CD4-positive, alpha-beta T cell treated with Interleukin-12 subunit alpha and Interleukin-12 subunit beta, for 1 hour (primary cell): Measurements from ENCODE around the gene SMIM44.

Experiments used
- DNase-seq: peaks from one replicate; pipeline ENCODE4 v3.0.0-alpha.2; 2020

The SMIM44 gene

DNA sequence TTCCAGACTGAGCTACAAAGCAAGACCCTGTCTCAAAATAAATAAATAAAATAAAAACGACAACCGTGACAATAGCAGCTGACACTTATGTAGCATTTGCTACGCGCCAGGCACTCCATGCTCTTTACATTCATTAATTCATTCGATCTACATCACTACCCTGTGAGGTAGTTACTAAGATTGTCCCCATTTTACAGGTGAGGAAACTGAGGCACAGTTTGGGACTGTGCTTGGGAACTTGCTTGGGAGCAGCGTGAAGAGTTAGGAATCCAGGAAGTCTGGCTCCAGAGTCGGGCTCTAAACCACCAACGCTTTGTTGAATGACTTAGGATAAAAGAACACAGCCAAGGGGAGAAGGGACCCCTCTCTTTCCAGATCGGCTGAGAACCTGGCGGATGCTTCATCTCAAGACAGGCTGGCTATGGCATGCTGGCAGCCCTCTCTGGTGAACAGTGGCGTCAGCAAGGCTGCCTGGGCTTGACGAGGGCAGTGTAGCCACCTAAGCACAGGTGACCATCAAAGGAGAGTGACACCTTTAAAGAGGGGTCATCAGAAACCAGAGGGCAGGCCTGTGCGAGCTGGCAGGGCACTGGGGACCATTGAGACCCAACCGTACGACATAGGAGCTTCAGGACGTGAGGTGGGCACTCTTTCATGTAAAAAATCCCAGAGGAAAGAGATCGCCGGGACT is 16.6 kb upstream of the SMIM44 start:
- DNase-seq: no peak

DNA sequence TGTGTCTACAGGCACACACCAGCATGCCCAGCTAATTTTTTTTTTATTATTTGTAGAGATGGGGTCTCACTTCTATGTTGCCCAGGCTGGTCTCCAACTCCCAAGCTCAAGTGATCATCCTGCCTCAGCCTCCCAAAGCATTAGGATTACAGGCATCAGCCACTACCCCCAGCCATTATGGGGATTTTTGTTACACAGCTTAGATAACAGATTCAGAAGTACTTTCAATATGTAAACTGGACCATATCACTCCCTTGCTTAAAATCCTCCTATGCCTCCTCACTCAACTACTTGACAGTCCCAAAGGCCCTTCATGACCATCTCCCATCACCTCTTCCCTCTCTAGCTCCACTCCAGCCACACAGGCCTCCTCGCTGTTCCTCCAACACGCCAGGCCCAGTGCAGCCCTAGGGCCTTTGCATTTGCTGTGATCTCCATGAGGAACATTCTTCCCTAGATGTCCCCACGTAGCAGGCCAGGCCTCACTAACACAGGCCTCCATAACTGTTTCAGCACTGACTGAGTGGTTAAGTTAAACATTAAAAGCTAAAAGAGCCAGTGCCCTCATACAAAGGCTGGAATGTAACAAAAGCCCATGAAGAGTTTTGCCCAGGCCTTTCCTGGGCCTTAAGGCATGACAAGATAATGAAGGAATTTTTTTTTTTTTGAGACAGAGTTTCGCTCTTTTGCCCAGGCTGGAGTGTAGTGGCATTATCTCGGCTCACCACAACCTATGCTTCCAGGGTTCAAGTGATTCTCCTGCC is 14.7 kb upstream of the SMIM44 start:
- no peak for DNase-seq

DNA sequence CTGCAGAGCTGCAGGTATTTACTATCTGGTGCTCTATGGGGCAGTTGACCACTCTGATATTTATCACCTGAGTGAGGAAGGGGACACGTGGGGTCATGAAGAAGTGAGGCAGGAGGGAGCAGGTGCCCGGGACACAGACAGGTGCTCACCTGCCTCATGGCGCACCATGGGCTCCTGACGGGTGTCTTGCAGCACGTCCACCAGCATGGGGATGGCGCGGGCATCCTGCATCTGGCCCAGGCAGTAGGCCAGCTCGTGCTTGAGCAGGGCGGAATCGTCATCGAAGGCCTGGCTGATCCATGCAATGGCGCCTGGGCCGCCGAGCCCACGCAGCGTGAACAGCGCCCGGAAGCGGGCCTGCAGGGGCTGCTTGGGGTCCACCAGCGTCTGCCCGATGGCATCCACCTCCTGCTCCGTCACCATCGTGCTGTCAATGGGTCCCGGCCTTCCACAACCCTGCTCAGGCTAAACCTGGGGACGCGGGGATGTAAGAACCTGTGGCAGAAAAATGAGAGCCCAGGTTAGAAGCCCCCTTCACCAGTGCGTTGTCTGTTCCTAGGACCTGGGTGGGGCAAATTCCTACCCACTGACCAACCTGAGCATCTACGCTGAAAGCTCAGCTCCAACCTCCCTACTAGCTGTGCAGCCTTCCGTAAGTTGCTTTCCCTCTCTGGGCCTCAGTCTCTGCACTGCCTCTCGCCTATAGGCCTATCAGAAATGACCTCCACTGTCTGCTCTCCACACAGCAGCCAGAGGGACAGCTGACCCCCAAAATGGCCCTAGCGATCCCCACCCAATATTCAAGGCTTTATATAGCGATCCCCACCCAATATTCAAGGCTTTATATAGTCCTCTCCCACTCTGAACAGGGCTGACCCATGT is 13.4 kb upstream of the SMIM44 start:
- no peak for DNase-seq

DNA sequence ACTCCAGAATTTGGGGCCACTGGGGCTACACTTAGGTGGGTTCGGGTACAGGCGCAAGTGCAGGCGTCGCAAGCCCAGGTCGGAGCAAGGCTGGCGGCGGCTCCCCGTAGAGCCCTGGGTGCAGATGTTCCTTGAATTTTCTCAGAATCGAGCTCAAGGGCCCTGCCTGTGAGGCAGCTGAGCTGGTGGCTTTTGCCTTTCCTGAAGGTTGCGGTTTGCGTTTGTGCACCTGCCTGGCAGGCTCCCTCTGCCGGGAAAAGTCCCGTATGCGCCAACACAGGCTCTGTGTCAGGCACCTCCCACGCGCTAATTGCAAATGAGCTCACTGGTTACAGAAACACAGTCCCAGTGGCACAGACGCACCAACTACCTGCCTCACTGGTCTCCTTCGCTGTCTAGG is 11.3 kb upstream of the SMIM44 start:
- DNase-seq: peak; percentile 60

DNA sequence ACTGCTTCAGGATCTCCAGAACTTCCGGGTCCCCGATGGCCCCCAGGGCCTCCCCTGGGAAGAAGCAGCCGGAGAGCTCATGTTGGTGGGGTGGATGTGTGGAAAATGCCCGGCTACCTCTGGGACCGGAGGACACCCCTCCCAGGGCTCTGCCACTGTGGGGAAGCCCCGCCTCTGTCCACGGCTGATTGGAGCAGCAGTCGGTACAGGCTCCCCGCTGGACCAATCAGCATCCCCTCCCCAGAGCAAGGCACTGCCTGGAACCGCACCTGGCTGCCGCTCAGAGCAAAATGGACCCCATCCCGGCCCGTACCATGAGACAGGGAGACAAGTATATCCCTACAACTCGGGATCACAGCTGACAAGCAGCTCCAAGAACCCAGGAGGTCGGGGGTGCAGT is 10.8 kb upstream of the SMIM44 start:
- DNase-seq: peak; percentile 35

- no peak for DNase-seq
Observed at GRCh38 chr19:3493651-3494050, 10.4 kb upstream of the SMIM44 start.

- no peak for DNase-seq
Observed at GRCh38 chr19:3492919-3493318, 9.7 kb upstream of the SMIM44 start.

- no peak for DNase-seq
Observed at GRCh38 chr19:3492131-3492839, 9.0 kb upstream of the SMIM44 start.

- DNase-seq: no peak
Observed at GRCh38 chr19:3491396-3492119, 8.3 kb upstream of the SMIM44 start.

DNA sequence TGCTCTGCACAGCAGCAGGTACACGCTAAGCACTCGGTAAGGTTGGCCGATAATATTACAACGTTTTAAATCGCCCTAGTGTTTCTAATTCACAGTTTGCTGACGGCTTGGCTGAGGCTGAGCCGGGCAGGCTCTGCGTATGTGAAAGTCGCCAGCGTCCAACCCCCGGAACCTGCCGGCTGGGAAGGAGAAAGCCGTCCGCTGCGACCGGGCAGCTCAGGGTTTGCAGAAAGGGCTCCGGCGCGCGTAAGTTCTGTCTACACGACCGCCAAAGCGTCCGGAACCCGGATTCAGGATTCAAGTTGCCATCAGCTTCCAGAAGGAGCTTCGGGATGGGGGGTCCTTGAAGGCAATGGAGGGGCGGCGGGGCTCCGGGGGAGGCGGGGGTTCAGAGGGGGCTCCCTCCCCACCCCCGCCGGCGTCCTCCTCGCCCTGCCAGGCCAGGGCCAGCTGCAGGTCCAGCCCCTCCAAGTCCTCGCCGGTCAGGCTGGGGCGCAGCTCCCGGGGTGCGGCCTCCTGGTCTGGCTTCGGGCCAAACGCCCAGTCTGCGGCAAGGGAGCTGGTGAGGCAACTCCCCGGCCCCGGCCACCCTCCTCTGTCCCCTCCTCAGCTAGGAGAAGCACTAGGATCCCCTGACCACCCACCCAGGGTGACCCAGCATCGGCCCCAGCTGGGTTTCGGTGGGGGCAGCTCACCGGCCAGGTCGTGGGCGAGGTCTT is 575 bp downstream of the SMIM44 start:
- no peak for DNase-seq

GRCh38 chr19:3481241-3482090 is 1.8 kb downstream of the SMIM44 start:
- DNase-seq: no peak

DNA sequence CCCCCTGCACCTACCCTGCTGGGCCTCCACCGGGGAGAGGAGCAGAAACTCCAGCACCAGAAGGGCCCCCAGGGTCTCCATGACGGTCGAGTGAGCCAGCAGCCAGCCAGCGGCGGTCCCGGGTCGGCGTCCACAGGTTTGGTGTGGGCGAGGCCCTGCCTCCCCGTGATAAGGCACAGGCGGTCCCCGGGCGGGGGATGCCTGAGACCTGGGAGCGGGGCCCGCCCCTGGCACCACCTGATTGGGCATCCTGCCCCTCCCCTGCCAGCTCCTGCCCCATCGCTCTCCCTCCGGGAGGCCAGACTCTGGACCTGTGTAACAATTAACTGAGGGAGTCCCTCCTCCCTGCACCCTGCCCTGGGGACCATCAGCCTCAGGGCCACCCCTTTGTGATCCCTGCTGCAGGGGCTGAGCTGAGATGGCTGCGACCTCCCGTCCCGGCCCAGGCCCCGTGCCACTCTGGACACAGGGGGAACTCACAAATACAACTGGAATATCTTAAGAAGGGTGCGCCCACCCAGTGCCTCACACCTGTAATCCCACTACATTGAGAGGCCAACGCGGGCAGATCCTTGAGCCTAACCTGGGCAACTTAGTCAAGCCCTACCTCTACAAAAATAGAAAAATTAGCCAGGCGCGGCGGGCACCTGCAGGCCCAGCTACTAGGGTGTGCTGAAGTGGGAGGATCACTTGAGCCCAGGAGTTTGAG is 2.7 kb downstream of the SMIM44 start, which contains the start of gene SMIM24:
Gene SMIM24, minus strand, starts transcription at position 143 of the 709 bp plus-strand sequence. Its CDS starts 62 bp downstream, at position 81.
- no peak for DNase-seq

- peak; percentile 35 for DNase-seq
Observed at GRCh38 chr19:3479834-3480215, 3.4 kb downstream of the SMIM44 start.

- DNase-seq: peak; percentile 71
Observed at GRCh38 chr19:3479177-3479833, 3.9 kb downstream of the SMIM44 start.

DNA sequence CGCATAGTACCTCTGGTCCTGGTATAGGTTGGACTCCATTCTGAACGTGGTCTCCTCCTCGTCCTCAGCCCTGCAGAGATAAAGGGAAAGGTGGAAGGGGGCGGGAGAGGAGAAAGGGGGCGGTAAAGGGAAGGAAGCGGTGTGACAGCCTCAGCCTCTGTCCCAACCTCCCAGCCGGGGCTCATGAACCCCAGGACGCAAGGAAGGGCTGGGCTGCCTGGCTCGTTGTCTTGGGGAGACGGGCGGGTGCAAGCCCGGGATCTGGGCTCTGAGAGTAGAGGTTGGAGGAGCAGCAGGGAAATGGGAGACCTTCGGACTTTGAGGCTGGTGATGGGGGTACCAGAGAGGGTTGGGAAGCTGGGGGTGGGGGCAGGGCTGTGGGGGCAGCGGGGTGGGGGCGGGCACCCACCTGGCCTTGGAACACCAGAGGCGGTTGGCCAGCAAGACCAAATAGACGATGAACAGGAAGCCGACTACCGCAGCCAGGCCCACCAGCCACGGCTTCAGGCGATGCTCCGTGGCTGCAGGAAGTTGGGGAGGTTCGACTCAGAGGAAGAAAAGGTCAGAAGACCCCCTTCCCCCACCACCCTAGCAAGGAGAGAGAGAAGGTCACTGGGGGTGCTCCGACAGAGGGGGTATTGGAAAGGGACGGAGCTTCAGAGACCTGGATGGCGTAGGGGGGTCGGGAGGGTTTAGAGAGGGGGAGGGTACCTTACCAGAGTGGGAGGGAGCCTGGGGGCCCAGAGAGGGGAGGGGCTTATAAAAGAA is 4.6 kb downstream of the SMIM44 start:
- no peak for DNase-seq

- no peak for DNase-seq
Observed at GRCh38 chr19:3477951-3478350, 5.3 kb downstream of the SMIM44 start.

- no peak for DNase-seq
Observed at GRCh38 chr19:3477506-3477905, 5.7 kb downstream of the SMIM44 start.

- DNase-seq: no peak
Observed at GRCh38 chr19:3476830-3477229, 6.4 kb downstream of the SMIM44 start.
